SK-N-MC (cell line): ENCODE data around the gene SPON2.

Experiments
- DNase-seq: peaks from one replicate; pipeline ENCODE4 v3.0.0-alpha.2; 2011; ENCODE audit warnings: low read depth, low spot score
- H3K27ac ChIP-seq: fragments of 200-600 bp; sonication (generic); 2 replicates; pipeline ENCODE4 v1.5.1; 2016; ENCODE audit warnings: mixed run types
- H3K36me3 ChIP-seq: fragments of 200-600 bp; sonication (generic); 2 replicates; pipeline ENCODE4 v1.6.1; 2017; ENCODE audit warnings: antibody characterized with exemption, low read length, mixed read lengths; ENCODE audit not compliant: insufficient read depth
- H3K4me3 ChIP-seq: fragments of 200-600 bp; sonication (generic); 2 replicates; pipeline ENCODE4 v1.5.1; 2016
- H3K9ac ChIP-seq: fragments of 200-600 bp; sonication (generic); 2 replicates; pipeline ENCODE4 v1.8.0; 2017; ENCODE audit warnings: mixed run types, mixed read lengths; ENCODE audit not compliant: insufficient read length
- H3K9me3 ChIP-seq: fragments of 200-600 bp; sonication (generic); 2 replicates; pipeline ENCODE4 v1.6.1; 2017; ENCODE audit warnings: low read depth, mild to moderate bottlenecking, antibody characterized with exemption, low read length, moderate library complexity, mixed read lengths
- EZH2 ChIP-seq: fragments of 200-600 bp; sonication (generic); IDR thresholded peaks from one replicate; pipeline ENCODE4 v1.6.1; 2017; ENCODE audit warnings: antibody characterized with exemption
- FOXP2 ChIP-seq: optimal IDR thresholded peaks from 2 replicates; pipeline ENCODE3; 2011; ENCODE audit warnings: mild to moderate bottlenecking, moderate library complexity; ENCODE audit not compliant: insufficient read depth; ENCODE audit errors: extremely low read length, control extremely low read depth
- POLR2AphosphoS5 ChIP-seq: IDR thresholded peaks from 2 replicates; pipeline ENCODE4 v1.6.1; 2012; ENCODE audit warnings: mild to moderate bottlenecking, low read depth, low read length, borderline replicate concordance

SPON2 gene

DNA sequence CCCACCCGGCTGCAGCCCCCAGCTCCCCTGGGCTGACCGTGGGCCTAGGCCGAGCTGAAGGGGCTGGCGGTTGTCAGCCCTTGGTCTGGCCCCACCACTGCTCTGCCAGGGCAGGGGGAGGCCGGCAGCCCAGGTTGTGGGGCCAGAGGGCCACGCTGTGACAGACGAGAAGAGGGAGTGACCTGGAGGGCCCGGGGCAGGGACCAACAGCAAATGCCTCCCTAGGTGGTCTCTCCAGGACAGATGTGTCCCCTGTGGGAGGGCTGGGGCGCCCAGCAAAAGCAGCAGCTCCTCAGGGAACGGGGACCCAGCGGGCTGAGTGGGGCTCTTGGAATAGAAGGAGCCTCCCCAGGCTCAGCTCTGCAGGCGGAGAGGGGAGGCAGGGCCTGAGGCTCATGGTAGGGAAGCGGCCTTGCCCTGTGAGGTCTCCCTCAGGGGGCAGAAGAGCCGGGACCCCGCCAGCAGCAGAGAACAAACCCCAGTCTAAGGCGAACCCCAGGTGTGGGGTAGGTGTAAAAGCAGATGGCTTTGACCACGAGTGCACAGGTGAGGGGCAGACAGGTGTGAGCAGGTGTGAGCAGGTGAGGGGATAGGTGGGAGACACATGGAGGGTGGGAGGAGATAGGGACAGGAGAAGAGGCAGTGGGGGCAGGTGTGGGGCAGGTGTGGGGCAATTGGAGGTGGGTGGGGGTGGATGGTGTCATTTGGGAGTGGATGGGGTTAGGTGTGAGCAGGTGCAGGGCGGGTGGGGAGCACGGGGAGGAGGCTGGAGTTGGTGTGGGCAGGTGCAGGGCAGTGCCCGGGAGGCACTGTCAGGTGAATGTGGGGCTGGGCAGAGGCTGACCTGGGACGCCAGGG lies 34.1 kb upstream of the SPON2 start:
- Histone ChIP-seq H3K36me3 (no peaks in the 10 kb centered on the region; the same call in 1 of the 2 replicates), H3K9ac (no peak overlapping the region), H3K9me3 (no peaks in the 10 kb centered on the region), H3K4me3 (no peak overlapping the region), H3K27ac (no peak overlapping the region)
- TF ChIP-seq EZH2 (no peak), POLR2AphosphoS5 (no peak), FOXP2 (no peak)
- no peak for DNase-seq

DNA sequence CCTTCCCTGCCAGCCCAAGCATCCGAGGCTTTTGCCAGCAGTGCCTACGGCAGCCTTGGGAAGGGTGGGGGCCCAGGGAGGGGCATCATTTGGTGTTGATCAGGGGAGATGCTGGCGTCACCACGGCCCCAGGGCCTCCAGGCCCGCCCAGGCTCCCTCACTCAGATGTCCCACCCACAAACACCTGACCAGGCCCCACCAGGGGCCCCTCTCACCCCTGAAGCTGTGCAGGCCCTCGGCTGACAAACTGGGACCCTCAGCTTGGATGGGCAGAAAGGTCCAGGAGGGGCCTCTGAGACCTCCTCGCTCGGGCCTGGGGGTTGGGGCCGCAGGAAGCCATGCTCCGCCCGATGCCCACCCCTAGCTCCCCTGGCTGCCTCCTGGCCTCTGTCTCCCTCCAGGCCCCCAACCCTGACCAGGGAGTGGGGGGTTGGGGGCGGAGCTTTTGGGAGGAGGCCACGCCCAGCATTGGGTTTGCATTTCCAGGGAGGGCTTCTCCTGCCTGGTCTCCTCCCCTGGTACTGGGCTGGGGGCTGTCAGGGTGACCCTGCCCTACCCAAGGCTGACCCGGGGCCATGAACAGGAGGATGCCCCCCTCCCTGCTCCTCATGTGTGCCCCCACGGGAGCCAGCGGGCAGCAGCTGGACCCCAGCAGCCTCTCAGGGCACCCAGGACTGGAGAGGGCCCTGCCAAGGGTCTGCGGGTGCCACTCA lies 33.4 kb upstream of the SPON2 start:
- Histone ChIP-seq H3K9me3 (no peaks in the 10 kb centered on the region), H3K27ac (no peak overlapping the region), H3K36me3 (no peaks in the 10 kb centered on the region; the same call in 1 of the 2 replicates), H3K4me3 (no peak overlapping the region), H3K9ac (no peak overlapping the region)
- TF ChIP-seq EZH2 (no peak), FOXP2 (no peak), POLR2AphosphoS5 (no peak)
- DNase-seq = no peak

DNA sequence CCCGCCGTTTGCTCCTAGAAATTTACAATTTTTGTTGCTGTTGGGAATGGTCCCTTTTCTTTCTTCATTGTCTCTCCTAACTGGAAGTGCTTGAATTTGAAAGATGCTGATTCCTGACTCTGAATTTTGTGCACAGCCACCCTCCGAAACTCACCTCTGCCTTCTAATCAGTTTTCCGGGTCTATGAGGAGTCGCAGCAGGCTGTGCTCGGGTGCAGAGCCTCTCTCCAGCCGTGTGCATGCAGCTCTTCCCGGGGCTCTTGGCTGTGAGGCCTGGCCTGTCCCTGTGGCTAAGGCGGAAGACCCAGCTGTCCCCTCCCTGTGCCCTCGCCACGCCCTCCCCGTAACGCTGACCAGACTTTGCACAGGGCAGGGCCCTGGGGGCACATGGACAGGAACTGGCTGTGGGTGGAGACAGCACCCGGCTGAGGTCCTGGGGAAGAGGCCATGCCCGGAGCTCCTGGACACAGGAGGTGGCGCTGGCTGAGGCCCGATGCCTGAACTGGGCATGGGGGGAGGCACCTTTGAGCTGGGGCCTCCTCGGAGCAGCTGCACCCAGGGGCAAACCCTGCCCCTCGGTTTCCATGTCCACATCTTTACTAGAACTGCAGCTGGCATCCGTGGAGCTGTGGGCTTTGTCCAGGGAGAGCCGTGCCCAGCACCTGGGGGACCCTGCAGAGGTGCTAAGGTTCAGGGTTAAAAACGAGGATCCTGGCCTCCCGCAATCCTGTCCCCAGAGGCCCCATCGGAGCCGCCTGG lies 32.6 kb upstream of the SPON2 start:
- Histone ChIP-seq H3K36me3 (no peaks in the 10 kb centered on the region), H3K9me3 (no peaks in the 10 kb centered on the region), H3K27ac (no peak overlapping the region), H3K4me3 (no peak overlapping the region), H3K9ac (no peak overlapping the region)
- TF ChIP-seq POLR2AphosphoS5 (no peak), FOXP2 (no peak), EZH2 (no peak)
- DNase-seq = no peak

DNA sequence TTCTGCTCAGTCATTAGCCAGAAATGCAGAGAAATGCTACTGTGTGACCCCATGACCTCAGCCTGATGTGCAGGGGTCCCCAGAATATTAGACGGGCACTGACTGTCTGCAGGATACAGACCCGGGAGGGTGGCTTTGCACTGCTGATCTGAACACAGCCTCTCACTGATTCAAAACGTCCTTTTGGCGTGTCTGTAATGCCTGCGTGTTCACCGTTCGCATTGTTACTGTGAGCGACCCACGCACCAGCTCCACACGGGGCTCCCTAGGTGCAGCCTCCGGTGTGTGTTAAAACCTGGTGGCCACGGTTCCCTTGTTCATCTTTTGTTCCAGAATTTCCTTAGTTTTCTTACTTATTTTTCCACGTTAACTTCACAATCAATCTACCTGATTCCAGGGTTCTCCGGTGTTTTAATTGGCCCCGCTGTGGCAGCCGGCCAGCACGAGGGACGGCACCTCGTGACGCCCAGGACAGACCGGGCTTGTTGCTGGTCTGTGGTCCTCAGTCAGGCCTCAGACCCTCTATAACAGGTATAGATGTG lies 32.0 kb upstream of the SPON2 start:
- TF ChIP-seq FOXP2 (no peak), EZH2 (no peak), POLR2AphosphoS5 (no peak)
- Histone ChIP-seq H3K9me3 (no peaks in the 10 kb centered on the region), H3K36me3 (no peaks in the 10 kb centered on the region), H3K9ac (no peak overlapping the region), H3K27ac (no peak overlapping the region), H3K4me3 (no peak overlapping the region)
- no peak for DNase-seq

DNA sequence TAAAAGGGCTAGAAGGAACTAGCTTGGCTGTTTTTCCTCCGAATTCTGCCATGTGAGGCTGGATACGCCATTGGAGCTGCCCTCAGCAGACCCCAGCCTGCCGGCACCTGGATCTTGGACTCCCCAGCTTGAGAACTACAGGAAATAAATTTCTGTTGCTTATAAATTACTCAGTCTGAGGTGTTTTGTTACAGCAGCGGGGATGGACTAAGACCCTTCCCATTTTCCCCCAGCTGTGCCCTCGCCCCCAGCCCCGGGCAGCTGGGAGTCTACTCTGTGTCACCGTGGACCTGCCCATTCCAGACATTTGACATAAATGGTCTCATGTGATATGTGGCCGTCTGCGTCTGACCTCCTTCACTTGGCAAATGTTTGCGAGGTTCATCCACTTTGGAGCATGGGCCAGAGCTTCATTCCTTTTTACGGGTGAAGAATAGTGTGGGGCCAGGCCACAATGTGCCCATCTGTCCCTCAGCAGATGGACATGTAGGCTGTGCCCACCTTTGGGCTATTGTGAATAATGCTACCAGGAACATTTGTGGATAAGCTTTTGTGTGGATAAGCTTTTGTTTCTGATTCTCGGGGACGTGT lies 30.7 kb upstream of the SPON2 start:
- no peak overlapping the region for H3K9ac ChIP-seq
- H3K27ac ChIP-seq = no peak overlapping the region
- no peak for DNase-seq
- TF ChIP-seq POLR2AphosphoS5 (no peak), EZH2 (no peak), FOXP2 (no peak)
- H3K36me3 ChIP-seq = no peaks in the 10 kb centered on the region
- no peaks in the 10 kb centered on the region for H3K9me3 ChIP-seq
- no peak overlapping the region for H3K4me3 ChIP-seq

DNA sequence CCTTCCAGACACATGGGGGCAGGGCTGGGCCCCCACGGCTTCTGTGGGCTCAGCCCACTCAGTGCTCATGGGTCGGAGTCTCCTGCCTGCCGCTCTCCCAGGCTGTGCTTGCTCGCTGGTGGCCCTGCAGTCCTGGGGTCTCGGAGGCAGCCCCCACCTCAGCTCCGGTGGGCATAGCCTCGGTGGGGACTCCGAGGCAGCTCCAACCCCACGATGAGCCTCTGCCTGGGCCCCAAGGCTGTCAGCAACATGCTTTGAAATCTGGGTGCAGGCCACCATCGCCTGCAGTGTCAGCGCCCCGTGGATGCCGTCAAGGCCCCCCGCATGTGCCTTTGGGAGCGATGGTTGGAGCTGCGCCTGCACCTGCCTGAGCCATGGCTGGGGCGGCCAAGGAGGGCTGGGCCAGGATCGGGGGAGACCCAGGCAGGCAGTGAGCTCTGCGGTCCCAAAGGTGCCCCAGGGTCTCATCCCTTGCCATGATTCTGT lies 30.2 kb upstream of the SPON2 start:
- Histone ChIP-seq H3K36me3 (no peaks in the 10 kb centered on the region), H3K27ac (no peak overlapping the region), H3K4me3 (no peak overlapping the region), H3K9ac (no peak overlapping the region), H3K9me3 (no peaks in the 10 kb centered on the region)
- no peak for DNase-seq
- TF ChIP-seq FOXP2 = no peak
- TF ChIP-seq POLR2AphosphoS5 = no peak
- no peak for TF ChIP-seq EZH2

DNA sequence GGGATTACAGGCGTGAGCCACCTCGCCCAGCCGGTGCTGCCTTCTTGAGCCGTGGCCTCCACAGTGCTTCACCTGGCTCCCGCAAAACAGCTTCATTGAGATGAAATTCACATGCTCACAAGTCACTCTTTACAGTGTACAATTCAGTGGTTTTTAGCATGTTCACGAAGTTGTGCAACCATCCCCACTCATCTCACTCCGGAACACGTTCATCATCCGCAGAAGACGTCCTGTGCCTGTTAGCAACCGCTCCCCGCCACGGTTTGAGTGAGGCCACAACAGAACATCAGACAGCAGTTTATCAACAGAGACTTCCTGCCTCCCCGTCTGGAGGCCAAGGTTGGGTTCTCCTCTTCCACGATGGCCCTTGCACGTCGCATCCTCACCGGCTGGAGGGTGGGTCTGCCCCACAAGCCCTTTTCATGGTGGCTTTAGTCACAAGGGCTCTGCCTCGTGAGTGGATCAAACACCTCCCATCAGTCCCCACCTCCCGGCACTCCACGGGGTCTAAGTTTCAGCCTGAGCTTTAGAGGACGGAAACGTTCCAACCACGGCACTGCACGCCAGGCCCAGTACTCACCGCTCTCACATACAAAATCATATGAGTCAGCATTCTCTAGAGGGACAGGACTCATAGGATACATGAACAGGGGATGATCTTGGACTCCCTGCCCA lies 29.6 kb upstream of the SPON2 start:
- no peak overlapping the region for H3K27ac ChIP-seq
- no peak overlapping the region for H3K9ac ChIP-seq
- H3K36me3 ChIP-seq = no peaks in the 10 kb centered on the region
- no peaks in the 10 kb centered on the region for H3K9me3 ChIP-seq
- no peak overlapping the region for H3K4me3 ChIP-seq
- no peak for TF ChIP-seq POLR2AphosphoS5
- no peak for TF ChIP-seq FOXP2
- no peak for DNase-seq
